ENCODE data around the gene ATP10A.
A peak's percentile ranks its signal among the peaks of the same experiment; 100 is the strongest.

The ATP10A gene

DNA sequence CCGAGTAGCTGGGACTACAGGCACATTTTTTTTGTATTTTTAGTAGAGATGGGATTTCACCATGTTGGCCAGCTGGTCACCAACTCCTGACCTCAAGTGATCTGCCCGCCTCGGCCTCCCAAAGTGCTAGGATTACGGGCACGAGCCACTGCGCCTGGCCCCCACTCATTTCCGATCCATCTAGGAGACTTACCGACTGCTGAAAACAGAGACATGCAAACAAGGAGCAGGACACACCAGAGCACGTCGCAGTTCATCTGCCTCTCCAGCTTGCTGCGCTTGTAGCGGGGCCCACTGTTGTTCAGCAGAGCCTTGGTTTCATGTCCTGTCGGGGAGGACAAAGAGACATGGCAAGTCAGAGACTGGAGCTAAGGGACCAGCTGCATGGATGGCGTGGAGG lies 137.4 kb downstream of the ATP10A start:
- DNase-seq (ENCODE audit: insufficient read length, low spot score), result no peak
- no peak for TF ChIP-seq TAF1 (IDR thresholded peaks at IDR 0.05; ENCODE audit: low read depth, low read length)
- no peak for TF ChIP-seq PAX5 (IDR thresholded peaks at IDR 0.05; ENCODE audit: insufficient read depth, low read length, severe bottlenecking)
- no peak for TF ChIP-seq POU2F2 (IDR thresholded peaks at IDR 0.05; ENCODE audit: low read depth, low read length)
- TF ChIP-seq POLR2AphosphoS5 (IDR thresholded peaks at IDR 0.05; ENCODE audit: low read depth, low read length), result no peak
- no peak for TF ChIP-seq SPI1 (IDR thresholded peaks at IDR 0.05; ENCODE audit: low read depth, low read length)
- no peak for TF ChIP-seq POLR2A (IDR thresholded peaks at IDR 0.05; ENCODE audit: low read depth, low read length)
- no peak for FAIRE-seq

DNA sequence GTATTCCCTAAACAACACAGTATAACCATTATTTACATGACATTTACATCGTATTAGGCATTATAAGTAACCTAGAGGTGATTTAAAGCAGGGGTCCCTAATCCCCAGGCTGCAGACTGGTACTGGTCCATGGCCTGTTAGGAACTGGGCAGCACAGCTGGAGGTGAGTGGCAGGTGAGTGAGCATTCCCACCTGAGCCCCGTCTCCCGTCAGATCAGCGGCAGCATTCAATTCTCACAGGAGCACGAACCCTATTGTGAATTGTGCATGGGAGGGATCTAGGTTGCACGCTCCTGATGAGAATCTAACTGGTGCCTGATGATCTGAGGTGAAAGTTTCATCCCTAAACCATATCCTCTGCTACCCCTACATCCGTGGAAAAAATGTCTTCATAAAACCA lies 138.2 kb downstream of the ATP10A start:
- TF ChIP-seq POLR2AphosphoS5 (IDR thresholded peaks at IDR 0.05; ENCODE audit: low read depth, low read length), result no peak
- TF ChIP-seq POLR2A (IDR thresholded peaks at IDR 0.05; ENCODE audit: low read depth, low read length), result no peak
- no peak for TF ChIP-seq POU2F2 (IDR thresholded peaks at IDR 0.05; ENCODE audit: low read depth, low read length)
- TF ChIP-seq PAX5 (IDR thresholded peaks at IDR 0.05; ENCODE audit: insufficient read depth, low read length, severe bottlenecking), result no peak
- DNase-seq (ENCODE audit: insufficient read length, low spot score), result no peak
- no peak for FAIRE-seq

DNA sequence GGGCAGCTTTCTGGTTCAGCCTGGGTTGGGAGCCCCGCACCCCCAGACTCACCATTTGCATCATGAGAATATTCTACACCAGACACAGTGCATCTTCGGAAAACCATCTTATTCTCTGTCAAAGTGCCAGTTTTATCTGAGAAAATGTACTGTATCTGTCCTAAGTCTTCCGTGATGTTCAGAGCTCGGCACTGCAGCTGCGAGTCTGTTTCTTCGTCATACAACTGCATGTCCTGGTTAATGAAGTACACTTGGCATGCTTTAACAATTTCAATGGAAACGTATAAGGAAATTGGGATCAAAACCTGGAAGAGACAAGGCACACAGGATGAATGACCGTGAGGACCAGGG lies 141.5 kb downstream of the ATP10A start:
- FAIRE-seq (no peak), DNase-seq (ENCODE audit: insufficient read length, low spot score) (no peak)
- no peak for TF ChIP-seq POLR2AphosphoS5 (IDR thresholded peaks at IDR 0.05; ENCODE audit: low read depth, low read length)
- no peak for TF ChIP-seq SPI1 (IDR thresholded peaks at IDR 0.05; ENCODE audit: low read depth, low read length)

DNA sequence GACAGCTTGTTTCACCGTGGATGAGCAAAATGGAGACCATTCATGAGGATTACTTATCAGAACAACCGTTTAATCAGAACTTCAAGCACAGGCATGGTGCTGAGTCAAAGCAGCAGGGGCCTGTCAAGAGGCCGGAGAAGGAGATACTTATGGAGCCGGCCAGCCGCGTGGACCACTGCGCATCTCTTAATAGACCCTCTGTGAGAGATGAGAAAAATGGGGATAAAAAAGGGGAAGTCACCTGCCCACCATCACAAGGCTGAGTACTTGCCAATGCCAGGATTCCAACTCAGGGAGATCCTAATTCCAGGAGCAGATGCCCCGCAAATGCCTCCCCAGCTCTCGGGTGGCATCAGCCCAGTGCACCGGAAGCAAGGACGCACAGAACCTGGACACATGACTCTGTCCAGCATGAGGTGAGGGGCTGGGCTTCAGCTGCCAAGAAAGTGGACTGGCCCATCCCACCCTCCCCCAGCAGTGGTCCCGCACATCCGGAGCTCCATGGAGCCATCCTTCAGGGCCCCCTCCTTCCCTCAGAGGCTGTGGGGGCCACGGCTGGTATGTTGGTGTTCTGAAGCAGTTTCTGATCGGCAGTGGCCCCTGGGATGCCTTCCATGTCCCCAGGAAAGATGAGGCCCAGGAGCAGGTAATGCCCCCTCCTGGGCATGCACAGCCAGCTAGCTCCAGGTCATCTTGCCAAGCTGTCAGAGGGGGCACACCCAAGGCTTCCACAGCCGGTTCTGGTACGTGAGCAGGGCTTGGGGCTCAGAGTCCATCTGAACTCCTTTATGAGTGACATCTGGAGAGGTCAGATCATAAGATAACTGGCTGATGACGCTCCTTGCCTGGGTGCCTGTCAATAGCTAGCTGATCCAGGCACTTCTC lies 143.8 kb downstream of the ATP10A start:
- DNase-seq (ENCODE audit: insufficient read length, low spot score) (no peak), FAIRE-seq (no peak)
- TF ChIP-seq POU2F2 (IDR thresholded peaks at IDR 0.05; ENCODE audit: low read depth, low read length) (no peak), TAF1 (IDR thresholded peaks at IDR 0.05; ENCODE audit: low read depth, low read length) (no peak), POLR2AphosphoS5 (IDR thresholded peaks at IDR 0.05; ENCODE audit: low read depth, low read length) (no peak), PAX5 (IDR thresholded peaks at IDR 0.05; ENCODE audit: insufficient read depth, low read length, severe bottlenecking) (no peak), SPI1 (IDR thresholded peaks at IDR 0.05; ENCODE audit: low read depth, low read length) (no peak), POLR2A (IDR thresholded peaks at IDR 0.05; ENCODE audit: low read depth, low read length) (no peak)

DNA sequence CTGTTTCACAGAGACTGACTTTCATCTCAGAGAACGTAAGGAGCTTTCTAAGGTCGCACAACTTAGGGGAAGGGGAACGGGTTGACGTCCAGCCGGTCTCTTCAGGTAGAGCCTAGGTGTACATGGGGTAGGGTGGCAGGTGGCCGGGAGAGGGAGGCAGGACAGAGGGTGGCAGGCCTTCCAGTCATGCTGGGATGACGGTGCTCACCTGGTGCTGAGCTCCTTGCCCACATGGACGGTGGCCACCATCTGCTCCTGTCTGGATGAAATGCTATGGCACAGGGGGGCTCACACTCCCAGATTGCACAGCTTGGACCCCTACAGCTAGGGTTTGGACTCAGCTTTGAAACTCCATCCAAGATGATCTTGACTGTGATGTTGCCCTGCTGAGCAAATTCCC lies 144.5 kb downstream of the ATP10A start:
- TF ChIP-seq TAF1 (IDR thresholded peaks at IDR 0.05; ENCODE audit: low read depth, low read length) (no peak), PAX5 (IDR thresholded peaks at IDR 0.05; ENCODE audit: insufficient read depth, low read length, severe bottlenecking) (no peak), SPI1 (IDR thresholded peaks at IDR 0.05; ENCODE audit: low read depth, low read length) (no peak)
- no peak for FAIRE-seq
- no peak for DNase-seq (ENCODE audit: insufficient read length, low spot score)

DNA sequence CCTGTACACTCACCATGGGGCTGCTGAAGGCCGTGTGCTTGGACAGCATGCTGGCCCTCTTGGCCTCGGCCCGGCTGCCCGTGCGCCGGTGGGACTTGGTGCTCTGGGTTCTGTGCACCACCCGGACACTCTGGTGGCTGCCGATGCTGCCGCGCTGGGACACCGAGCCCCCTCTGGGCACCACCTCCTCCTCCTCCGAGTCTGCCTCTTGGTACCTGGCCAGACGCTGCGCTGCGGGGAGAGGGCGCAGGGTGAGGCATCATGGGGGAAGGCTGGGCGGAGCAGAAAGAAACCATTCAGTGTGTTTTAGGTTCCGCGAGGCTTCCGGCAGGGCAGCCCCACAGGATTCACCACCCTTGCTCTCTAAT lies 145.0 kb downstream of the ATP10A start:
- TF ChIP-seq PAX5 (IDR thresholded peaks at IDR 0.05; ENCODE audit: insufficient read depth, low read length, severe bottlenecking) (no peak), TAF1 (IDR thresholded peaks at IDR 0.05; ENCODE audit: low read depth, low read length) (no peak), POLR2AphosphoS5 (IDR thresholded peaks at IDR 0.05; ENCODE audit: low read depth, low read length) (no peak), POU2F2 (IDR thresholded peaks at IDR 0.05; ENCODE audit: low read depth, low read length) (no peak), POLR2A (IDR thresholded peaks at IDR 0.05; ENCODE audit: low read depth, low read length) (no peak), SPI1 (IDR thresholded peaks at IDR 0.05; ENCODE audit: low read depth, low read length) (no peak)
- DNase-seq (ENCODE audit: insufficient read length, low spot score) (no peak), FAIRE-seq (no peak)

DNA sequence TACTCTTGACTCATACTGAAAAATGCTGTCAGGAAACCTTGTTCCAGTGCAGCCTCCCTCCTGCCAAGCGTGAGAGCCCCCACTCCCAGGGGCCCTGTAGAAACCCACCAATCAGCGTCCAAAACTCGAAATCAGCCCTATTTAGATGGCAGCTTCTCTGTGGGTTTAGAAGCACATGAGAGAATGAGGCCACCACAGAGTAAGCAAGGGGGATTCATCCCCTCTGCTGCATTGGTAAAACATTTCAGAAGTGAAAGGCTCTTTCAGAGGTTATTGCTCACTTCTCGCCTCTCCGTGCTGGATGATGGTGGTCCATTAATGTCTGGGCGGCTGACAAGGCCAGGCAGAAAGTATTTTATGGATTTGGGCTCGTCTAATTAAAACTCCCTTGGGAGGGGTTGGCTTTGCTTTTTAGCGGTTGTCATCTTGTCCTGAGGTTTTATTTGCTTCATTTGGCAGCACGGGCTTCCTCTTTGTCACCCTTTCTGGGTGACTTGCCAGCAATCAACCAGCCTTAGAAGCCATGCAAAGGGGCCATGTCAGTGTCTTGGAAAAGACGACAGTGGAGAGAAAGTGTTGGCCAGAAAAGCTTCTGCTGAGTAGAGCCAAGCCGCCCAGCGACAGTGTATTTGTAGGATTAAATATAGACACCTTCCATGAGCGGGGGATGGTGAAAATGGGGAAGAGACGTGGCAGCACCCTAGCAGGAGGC lies 145.5 kb downstream of the ATP10A start:
- DNase-seq (ENCODE audit: insufficient read length, low spot score), result peak; percentile 37
- no peak for FAIRE-seq
- no peak for TF ChIP-seq TAF1 (IDR thresholded peaks at IDR 0.05; ENCODE audit: low read depth, low read length)
- no peak for TF ChIP-seq POLR2A (IDR thresholded peaks at IDR 0.05; ENCODE audit: low read depth, low read length)
- no peak for TF ChIP-seq SPI1 (IDR thresholded peaks at IDR 0.05; ENCODE audit: low read depth, low read length)
- TF ChIP-seq PAX5 (IDR thresholded peaks at IDR 0.05; ENCODE audit: insufficient read depth, low read length, severe bottlenecking), result no peak
- TF ChIP-seq POU2F2 (IDR thresholded peaks at IDR 0.05; ENCODE audit: low read depth, low read length), result no peak
- TF ChIP-seq POLR2AphosphoS5 (IDR thresholded peaks at IDR 0.05; ENCODE audit: low read depth, low read length), result no peak

DNA sequence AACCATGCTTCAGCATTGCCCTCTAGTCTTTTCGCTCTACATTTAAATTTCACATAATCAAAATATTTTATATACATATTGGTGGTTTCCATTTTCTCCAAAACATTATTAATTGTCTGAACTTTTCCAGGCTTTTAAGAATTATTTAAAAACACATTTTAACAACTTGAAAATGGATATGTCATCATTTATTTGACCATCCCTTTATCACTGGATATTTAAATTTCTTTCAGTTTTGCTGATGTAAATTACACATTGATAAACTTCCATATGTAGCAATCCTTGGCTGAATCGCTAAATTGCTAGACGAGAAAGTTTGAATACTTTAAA lies 146.0 kb downstream of the ATP10A start:
- FAIRE-seq (no peak), DNase-seq (ENCODE audit: insufficient read length, low spot score) (no peak)
- no peak for TF ChIP-seq POLR2AphosphoS5 (IDR thresholded peaks at IDR 0.05; ENCODE audit: low read depth, low read length)
- TF ChIP-seq PAX5 (IDR thresholded peaks at IDR 0.05; ENCODE audit: insufficient read depth, low read length, severe bottlenecking), result no peak
- TF ChIP-seq POLR2A (IDR thresholded peaks at IDR 0.05; ENCODE audit: low read depth, low read length), result no peak
- no peak for TF ChIP-seq POU2F2 (IDR thresholded peaks at IDR 0.05; ENCODE audit: low read depth, low read length)
- no peak for TF ChIP-seq TAF1 (IDR thresholded peaks at IDR 0.05; ENCODE audit: low read depth, low read length)
- no peak for TF ChIP-seq SPI1 (IDR thresholded peaks at IDR 0.05; ENCODE audit: low read depth, low read length)

DNA sequence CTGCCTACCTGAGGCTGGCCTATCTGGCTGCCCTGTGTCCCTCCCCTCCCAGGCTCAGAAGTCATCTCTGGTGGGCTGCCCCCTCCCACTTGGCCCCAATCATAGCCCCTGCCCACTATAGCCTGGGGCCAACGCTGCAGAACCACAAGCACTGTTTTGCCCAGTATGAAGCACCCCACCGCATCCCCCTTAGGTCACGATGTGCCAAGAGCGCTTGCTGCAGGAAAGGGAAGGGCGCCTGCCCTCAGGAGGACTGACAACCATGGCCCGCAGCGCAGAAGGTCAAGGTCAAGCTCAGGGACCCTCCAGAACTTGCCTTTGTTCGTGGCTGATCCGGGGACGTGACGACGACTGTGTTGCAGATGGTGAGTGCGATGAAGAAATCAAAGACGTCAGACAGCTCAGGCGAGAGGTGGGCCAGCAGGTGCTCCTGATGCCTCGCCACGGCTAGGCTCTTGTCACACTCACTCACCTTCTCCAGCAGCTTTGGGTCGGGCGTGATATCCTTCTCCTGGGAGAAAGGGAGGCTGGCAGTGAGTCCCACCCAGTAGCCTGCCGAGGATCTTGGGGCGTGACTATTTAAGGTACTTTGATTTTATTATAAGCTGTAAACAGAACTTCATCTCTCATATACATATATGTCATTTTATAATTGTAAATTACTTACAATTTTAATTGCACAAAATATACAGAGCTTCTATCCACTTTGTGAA lies 146.6 kb downstream of the ATP10A start:
- DNase-seq (ENCODE audit: insufficient read length, low spot score) (no peak), FAIRE-seq (no peak)
- no peak for TF ChIP-seq POU2F2 (IDR thresholded peaks at IDR 0.05; ENCODE audit: low read depth, low read length)
- no peak for TF ChIP-seq SPI1 (IDR thresholded peaks at IDR 0.05; ENCODE audit: low read depth, low read length)
- no peak for TF ChIP-seq TAF1 (IDR thresholded peaks at IDR 0.05; ENCODE audit: low read depth, low read length)
- TF ChIP-seq POLR2A (IDR thresholded peaks at IDR 0.05; ENCODE audit: low read depth, low read length), result no peak
- TF ChIP-seq PAX5 (IDR thresholded peaks at IDR 0.05; ENCODE audit: insufficient read depth, low read length, severe bottlenecking), result no peak
- no peak for TF ChIP-seq POLR2AphosphoS5 (IDR thresholded peaks at IDR 0.05; ENCODE audit: low read depth, low read length)
